GM21529 (cell line): ENCODE measurements around the gene TAF11L2.
"Not testable (repeated sequence)": the region's sequence is repeated elsewhere in the genome, so short reads cannot be mapped to it uniquely, and the experiment has no call there.

ENCODE experiments used
- ATAC-seq: cut with Tn5 transposase; IDR thresholded peaks from one replicate; pipeline ENCODE4 v1.9.1; 2021; ENCODE audit not compliant: unreplicated experiment

Gene TAF11L2

DNA sequence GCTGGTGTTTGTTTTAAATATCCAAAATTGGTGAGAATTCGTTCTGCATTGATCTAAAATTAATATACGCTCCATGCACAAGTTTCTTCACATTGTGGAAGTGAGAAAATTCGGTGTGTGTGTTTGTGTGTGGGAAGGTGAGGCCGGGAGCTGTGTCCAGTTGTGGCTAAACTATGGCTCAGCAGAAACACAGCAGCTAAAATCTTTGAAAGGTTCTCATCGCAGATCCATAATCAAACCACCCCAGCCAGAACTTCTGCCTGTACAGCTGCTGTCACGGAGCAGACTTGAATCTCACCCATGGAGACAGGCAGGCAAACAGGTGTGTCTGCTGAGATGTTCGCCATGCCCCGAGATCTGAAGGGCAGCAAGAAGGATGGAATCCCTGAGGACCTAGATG is at the start of gene TAF11L2:
TAF11L2 (plus strand) TSS at position 301 of the 400 bp plus-strand sequence.
- not testable (repeated sequence) for ATAC-seq

DNA sequence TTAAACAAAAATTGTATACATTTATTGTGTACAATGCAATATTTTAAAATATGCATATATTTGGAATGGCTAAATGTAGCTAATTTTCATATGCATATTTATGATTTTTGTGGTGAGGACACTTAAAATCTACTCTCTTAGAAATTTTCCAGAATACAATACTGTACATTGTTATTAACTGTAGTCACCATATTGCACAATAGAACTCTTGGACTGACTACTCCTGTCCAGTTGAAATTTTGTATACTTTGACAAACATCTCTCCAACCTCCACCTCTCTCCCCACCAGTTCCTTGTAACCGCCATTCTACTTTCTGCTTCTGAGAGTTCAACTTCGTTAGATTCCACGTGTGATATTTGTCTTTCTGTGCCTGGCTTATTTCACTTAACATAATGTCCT is 49.2 kb upstream of the TAF11L2 start:
- ATAC-seq = no peak

DNA sequence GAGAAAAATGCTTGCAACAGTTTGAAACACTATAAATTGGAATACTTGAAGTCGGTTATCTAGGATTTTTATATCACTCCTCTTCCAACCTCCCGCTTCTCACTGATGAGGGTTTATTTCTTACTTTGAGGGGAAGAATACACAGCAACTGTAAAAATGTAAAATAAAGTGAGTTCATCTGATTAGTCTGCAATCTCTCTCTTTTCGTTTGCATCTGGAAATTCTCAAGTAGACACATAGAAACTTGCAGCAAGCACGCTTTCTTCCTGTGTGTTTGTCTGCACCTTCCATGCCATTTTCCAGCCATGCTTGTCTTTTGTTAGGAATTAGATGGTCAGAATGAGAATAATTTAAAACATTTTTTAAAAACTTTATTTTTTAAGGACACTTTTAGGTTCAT is 45.1 kb upstream of the TAF11L2 start:
- no peak for ATAC-seq

- ATAC-seq = no peak
These were observed 42.1 kb upstream of the TAF11L2 start for GRCh38 chr5:17455942-17456341.

GRCh38 chr5:17461793-17462192 is 36.2 kb upstream of the TAF11L2 start:
- no peak for ATAC-seq

- ATAC-seq = no peak
These were observed 34.4 kb upstream of the TAF11L2 start for GRCh38 chr5:17463653-17464052.

GRCh38 chr5:17470064-17470463 is 28.0 kb upstream of the TAF11L2 start:
- ATAC-seq = no peak

GRCh38 chr5:17475064-17475463 is 23.0 kb upstream of the TAF11L2 start:
- not testable (repeated sequence) for ATAC-seq

GRCh38 chr5:17477043-17477442 is 21.0 kb upstream of the TAF11L2 start:
- no peak for ATAC-seq

GRCh38 chr5:17477573-17478265 is 20.3 kb upstream of the TAF11L2 start:
- no peak for ATAC-seq

DNA sequence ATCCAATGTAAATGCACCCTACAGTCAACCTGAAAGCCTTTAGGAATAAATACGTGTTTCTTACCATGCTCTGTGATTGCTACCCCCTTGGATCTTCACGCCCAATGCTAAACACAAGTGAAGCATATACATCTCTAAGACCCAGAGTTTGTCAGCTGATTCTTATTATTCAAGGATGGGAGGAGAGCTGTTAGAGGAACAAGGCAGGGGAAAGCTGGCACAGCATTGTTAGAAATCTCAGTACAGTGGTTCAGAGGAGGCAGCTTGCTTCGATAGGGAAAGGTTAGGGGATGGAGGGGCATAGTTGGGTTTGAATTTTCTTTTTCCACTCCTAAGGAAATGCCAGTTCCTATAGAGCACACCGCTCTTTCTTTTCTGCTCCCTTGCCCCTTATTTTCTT is 16.7 kb upstream of the TAF11L2 start:
- no peak for ATAC-seq

- no peak for ATAC-seq
These were observed 15.2 kb upstream of the TAF11L2 start for GRCh38 chr5:17482790-17483189.

GRCh38 chr5:17486464-17487173 is 11.4 kb upstream of the TAF11L2 start:
- not testable (repeated sequence) for ATAC-seq

- ATAC-seq = no peak
These were observed 10.9 kb upstream of the TAF11L2 start for GRCh38 chr5:17487174-17487512.

- ATAC-seq = not testable (repeated sequence)
These were observed 6.8 kb upstream of the TAF11L2 start for GRCh38 chr5:17491257-17491656.

DNA sequence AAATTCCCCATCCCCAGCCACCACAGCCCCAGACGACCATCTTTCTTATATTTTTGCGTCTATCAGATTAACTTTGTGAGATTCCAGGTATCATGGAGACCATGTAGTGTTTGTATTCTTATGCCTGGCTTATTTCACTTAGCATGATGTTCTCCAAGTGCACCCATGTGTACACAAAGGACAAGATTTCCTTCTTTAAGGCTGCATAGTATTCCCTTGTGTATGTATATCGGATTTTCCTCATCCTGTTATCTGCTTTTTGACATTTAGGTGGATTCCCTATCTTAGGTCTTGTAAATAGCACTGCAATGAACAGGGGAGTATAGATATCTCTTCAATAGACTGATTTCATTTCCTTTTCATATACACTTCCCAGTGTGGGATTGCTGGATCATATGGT is 5.3 kb upstream of the TAF11L2 start:
- ATAC-seq = no peak

GRCh38 chr5:17497446-17497845 is 585 bp upstream of the TAF11L2 start:
- ATAC-seq = no peak

GRCh38 chr5:17511775-17512325 is 13.8 kb downstream of the TAF11L2 start:
- no peak for ATAC-seq

DNA sequence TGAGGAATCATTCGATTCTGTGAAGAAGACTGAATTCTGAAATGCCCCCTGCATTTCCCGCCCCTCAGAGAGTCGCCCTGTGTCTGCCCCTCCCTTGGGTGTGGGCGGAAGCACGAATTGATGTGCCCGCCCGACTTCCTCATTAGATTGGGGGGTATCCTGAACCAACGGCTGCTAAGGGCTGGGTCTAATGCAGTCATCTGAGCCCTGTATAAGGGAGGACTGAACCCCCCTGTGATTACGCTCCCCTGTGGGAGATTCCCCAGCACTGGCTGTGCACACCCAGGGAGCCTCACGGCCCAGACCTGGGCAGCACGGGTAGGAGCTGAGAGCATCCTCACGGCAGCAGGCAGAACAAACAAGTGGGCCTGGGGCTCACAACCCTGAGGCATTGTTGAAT is 19.5 kb downstream of the TAF11L2 start:
- ATAC-seq = not testable (repeated sequence)

GRCh38 chr5:17518067-17518466 is 20.0 kb downstream of the TAF11L2 start, which contains the start of gene TAF11L3:
TAF11L3 (plus strand) TSS chr5:17518367.
- not testable (repeated sequence) for ATAC-seq

DNA sequence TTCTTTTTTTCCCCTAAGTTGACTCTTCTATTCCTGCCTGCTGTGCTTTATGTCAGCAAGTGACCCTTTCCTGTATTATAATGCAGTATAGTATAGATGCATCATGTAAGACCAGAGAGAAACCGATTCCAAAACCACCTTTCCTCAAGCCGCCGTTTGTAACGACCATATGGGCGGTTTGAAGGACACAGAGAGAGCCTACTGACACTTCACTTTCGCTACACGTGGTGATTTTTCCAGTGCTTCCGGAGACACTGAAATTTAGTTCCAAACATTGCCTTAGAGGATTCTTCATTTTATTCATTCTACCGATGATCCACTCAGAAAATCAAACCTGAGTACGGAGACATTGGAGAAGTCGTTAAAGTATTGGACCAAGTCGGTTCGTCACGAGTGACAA is 21.5 kb downstream of the TAF11L2 start:
- not testable (repeated sequence) for ATAC-seq

- not testable (repeated sequence) for ATAC-seq
These were observed 23.5 kb downstream of the TAF11L2 start, which contains the start of gene TAF11L4 for GRCh38 chr5:17521501-17521900. TAF11L4 (plus strand) TSS chr5:17521801.
